PFSK-1 (cell line): ENCODE data around the gene BSND.

Experiments
- FOXP2 ChIP-seq: optimal IDR thresholded peaks from 2 replicates; pipeline ENCODE3; 2011; ENCODE audit warnings: borderline replicate concordance, control low read depth, inconsistent platforms; ENCODE audit not compliant: insufficient read depth; ENCODE audit errors: extremely low read length, extremely low read depth
- POLR2AphosphoS5 ChIP-seq: IDR thresholded peaks from 2 replicates; pipeline ENCODE4 v1.6.1; 2012; ENCODE audit warnings: low read depth, mild to moderate bottlenecking, control low read depth, low read length, moderate library complexity
- REST ChIP-seq, 2 experiments: IDR thresholded peaks; 2 replicates each; pipeline versions ENCODE4 v1.6.1 to v1.8.0; 2011 to 2012; ENCODE audit warnings: low read depth in 2 of 2, low read length in 2 of 2, control low read depth in 1 of 2, inconsistent platforms in 1 of 2, mild to moderate bottlenecking in 1 of 2, moderate library complexity in 1 of 2; ENCODE audit not compliant: insufficient read depth in 1 of 2
- SIN3A ChIP-seq: IDR thresholded peaks from 2 replicates; pipeline ENCODE4 v1.6.1; 2012; ENCODE audit warnings: mild to moderate bottlenecking, low read length, moderate library complexity, borderline replicate concordance; ENCODE audit not compliant: insufficient read depth
- TAF1 ChIP-seq: IDR thresholded peaks from 2 replicates; pipeline ENCODE4 v1.6.1; 2012; ENCODE audit warnings: low read length, control low read depth, borderline replicate concordance; ENCODE audit not compliant: insufficient read depth

BSND gene

GRCh38 chr1:55033265-55033614 lies 34.5 kb downstream of the BSND start:
- no peak for TF ChIP-seq REST (IDR thresholded peaks at IDR 0.05; ENCODE audit: insufficient read depth in 1 of 2, low read depth in 2 of 2, low read length in 2 of 2)
- TF ChIP-seq POLR2AphosphoS5 = no peak
- TF ChIP-seq FOXP2 = no peak
- no peak for TF ChIP-seq SIN3A
- no peak for TF ChIP-seq TAF1

GRCh38 chr1:55034476-55035133 lies 35.9 kb downstream of the BSND start:
- TF ChIP-seq FOXP2 = no peak
- TF ChIP-seq TAF1 = no peak
- TF ChIP-seq REST (IDR thresholded peaks at IDR 0.05; ENCODE audit: insufficient read depth in 1 of 2, low read depth in 2 of 2, low read length in 2 of 2) = no peak
- no peak for TF ChIP-seq POLR2AphosphoS5
- no peak for TF ChIP-seq SIN3A

- TF ChIP-seq TAF1 = no peak
- TF ChIP-seq FOXP2 = no peak
- no peak for TF ChIP-seq POLR2AphosphoS5
- no peak for TF ChIP-seq REST (IDR thresholded peaks at IDR 0.05; ENCODE audit: insufficient read depth in 1 of 2, low read depth in 2 of 2, low read length in 2 of 2)
- no peak for TF ChIP-seq SIN3A
Observed at GRCh38 chr1:55035904-55036303, 37.2 kb downstream of the BSND start.

- TF ChIP-seq REST (IDR thresholded peaks at IDR 0.05; ENCODE audit: insufficient read depth in 1 of 2, low read depth in 2 of 2, low read length in 2 of 2) (no peak), SIN3A (no peak), FOXP2 (no peak), POLR2AphosphoS5 (no peak), TAF1 (no peak)
Observed at GRCh38 chr1:55037733-55038551, 39.2 kb downstream of the BSND start.

GRCh38 chr1:55038552-55038838 lies 39.8 kb downstream of the BSND start:
- TF ChIP-seq TAF1 (no peak), REST (IDR thresholded peaks at IDR 0.05; ENCODE audit: insufficient read depth in 1 of 2, low read depth in 2 of 2, low read length in 2 of 2) (no peak), FOXP2 (no peak), POLR2AphosphoS5 (no peak)
